GM19043 (cell line): ENCODE measurements around the gene HIF1A.
"Not testable (repeated sequence)": the region's sequence is repeated elsewhere in the genome, so short reads cannot be mapped to it uniquely, and the experiment has no call there.

Source experiments
- ATAC-seq: cut with Tn5 transposase; IDR thresholded peaks from one replicate; pipeline ENCODE4 v1.9.1; 2021; ENCODE audit warnings: low read depth; ENCODE audit not compliant: unreplicated experiment

HIF1A gene

GRCh38 chr14:61744238-61744637, 48.9 kb downstream of the HIF1A start:
- no peak for ATAC-seq

GRCh38 chr14:61746346-61746745, 51.0 kb downstream of the HIF1A start:
- not testable (repeated sequence) for ATAC-seq

- no peak for ATAC-seq
Measured at GRCh38 chr14:61746881-61747280, 51.6 kb downstream of the HIF1A start.

DNA sequence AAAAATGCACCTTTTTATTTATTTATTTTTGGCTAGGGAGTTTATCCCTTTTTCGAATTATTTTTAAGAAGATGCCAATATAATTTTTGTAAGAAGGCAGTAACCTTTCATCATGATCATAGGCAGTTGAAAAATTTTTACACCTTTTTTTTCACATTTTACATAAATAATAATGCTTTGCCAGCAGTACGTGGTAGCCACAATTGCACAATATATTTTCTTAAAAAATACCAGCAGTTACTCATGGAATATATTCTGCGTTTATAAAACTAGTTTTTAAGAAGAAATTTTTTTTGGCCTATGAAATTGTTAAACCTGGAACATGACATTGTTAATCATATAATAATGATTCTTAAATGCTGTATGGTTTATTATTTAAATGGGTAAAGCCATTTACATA, 52.0 kb downstream of the HIF1A start:
- ATAC-seq = no peak

DNA sequence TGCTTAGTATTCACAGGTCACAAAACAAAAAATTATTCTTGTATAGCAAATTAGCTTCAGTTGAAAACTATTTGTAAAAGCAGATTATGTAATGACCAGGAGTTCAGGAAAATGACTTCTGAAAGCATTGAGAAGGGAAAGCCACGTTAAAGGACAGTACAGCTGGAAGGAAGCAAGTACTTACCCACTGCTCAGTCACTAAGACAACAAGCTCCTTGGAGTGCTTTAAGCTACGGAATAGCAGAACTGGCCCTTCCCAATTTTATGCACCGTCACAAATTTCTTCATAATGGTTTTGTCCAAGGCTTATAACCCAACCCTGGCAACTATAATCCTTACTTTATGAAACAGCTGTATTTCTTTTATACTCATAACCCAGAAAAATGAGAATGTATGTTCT, 54.0 kb downstream of the HIF1A start:
- no peak for ATAC-seq

GRCh38 chr14:61749867-61750266, 54.6 kb downstream of the HIF1A start:
- no peak for ATAC-seq

DNA sequence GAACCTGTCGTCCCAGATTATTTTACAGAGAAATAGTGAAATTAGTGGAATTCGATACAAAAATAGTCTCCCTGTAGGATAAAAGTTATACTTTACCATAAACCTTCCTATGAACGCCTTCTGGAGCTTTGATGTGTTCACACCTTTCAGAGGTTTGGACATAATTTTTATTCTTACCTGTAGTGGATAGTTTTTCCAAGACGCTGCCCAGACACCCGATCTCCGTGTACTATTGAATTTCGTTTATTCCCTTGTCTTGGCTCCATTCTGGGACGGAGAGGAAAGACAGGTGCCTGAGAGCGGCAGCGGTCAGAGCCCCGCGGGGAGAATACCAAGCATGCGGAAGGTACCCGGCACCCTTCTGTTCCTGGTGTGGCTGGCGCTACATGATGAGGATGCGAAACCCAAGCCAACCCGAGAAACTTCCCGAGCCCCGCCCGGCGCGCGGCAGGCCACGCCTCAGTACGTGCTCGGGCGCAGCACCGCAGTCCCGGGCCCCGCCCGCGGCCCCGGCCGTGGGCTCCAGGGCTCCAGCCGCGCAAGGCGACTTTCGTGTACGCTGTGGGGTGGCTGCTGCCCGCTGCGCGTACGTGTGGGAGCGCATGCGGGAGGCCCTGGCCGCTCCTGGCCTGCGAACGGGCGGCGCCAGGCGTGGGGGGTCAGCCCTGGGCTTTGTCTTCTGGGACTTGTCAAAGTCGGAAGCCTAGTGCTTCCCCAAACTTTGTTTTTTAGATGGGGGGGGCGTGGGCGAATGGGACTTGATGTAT, 55.6 kb downstream of the HIF1A start:
- peak; percentile 86 for ATAC-seq

- no peak for ATAC-seq
Measured at GRCh38 chr14:61751475-61751989, 56.2 kb downstream of the HIF1A start.

DNA sequence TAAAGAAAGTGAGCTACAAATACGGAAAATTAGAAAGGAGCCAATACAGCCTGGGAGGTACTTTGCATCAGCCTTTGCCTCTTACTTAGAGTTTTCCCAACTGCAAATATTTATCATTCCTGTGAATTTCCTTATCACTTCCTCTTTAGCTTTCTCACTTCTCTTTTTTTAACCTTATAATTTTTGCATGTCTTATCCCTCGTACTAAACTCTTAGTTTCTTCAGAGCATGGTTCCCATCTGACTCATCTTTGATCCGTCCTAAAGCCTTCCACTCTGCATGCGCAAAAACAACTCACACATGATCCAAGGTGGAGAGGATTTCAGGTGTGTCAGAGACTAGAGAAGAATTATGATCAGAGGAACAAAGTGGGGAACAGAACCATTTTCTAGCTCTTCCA, 57.3 kb downstream of the HIF1A start:
- peak; percentile 51 for ATAC-seq

DNA sequence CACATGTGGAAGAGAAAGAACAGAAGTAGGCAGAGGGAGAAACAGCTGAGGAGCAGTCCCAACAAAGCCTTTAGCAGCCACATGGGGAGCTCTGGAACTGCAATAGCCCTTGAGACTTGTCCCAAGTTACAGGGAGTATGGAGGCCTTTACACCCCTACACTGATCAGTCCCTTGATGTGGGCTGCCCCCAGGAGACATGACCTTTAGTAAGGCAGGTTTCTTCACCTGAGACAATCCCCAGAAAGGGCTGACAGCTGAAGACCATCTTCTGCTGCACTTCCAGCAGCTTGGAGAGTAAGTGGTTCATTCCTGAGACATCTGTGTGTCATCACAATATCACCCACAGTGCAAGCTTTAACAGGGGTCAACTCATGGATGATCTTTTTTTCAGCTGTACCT, 58.3 kb downstream of the HIF1A start:
- ATAC-seq = no peak

DNA sequence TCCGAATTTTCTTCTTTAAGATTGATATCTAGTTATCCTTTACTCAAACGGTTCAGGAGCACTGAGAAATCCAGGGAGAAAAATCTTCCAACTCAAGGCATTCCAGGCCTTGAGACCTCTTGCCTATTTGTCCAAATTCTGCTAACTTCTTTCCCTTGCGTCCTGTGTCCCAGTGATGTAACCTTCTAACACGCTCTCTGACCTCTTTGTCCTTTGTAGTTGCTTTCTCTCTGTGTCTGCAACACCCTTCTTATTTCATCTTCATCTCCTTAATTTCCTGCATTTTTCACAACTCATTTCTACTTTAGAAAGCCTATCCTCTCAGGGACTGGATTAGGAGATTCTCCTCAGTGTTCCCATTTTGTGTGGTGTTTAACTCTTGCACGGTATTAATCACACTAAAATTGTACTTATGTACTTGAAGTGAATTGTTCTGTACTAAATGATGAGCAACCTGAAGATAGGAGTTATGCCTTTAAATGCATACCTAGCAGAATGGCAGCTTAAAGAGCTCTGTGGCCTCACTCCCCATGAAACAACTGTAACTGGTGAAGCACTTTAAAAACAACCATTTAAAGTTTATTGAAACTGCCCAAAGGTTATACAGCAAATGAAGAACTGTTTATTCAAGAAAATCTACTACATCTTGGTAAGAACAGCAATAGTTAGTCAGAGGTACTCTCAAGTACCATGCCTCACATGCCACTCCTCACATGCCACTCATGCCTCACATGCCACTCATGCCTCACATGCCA, 59.5 kb downstream of the HIF1A start:
- ATAC-seq = no peak

GRCh38 chr14:61755382-61755742, 60.0 kb downstream of the HIF1A start:
- ATAC-seq = not testable (repeated sequence)

- ATAC-seq = no peak
Measured at GRCh38 chr14:61756135-61756534, 60.8 kb downstream of the HIF1A start.

DNA sequence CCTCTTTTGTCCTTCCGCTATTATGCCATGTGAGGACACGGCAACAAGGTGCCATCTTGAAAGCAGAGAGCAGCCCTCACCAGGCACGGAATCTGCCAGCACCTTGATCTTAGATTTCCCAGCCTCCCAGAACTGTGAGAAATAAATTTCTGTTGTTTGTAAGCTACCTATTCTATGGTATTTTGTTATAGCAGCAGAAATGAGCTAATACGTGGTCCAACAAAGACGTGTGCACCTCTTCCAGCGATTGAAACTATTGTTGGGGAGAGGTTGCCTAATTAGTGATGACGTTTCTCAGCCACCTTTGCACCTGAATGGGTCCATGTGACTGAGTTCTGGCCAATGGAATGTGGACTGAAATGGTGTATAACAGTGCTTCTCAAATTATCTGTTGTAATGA, 64.6 kb downstream of the HIF1A start:
- ATAC-seq = no peak

DNA sequence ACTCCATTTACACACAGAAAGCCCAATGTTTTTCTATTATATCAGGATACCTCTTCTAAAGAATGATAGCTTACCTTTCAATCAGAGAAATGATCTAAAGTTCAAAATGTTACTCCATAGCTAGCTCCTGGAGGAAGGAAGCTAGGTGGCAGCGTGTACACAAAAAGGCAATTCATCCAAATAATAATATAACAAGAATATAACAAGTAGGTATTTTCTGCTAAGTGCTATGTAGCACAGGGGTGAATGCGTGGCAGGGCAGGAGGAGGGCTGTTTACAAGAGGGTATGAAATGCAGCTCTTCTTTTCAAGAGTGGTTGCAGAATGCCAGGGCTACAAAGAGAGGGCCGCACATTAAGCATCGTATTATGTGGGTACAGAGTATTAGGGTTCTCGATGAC, 66.2 kb downstream of the HIF1A start:
- ATAC-seq = peak; percentile 3

GRCh38 chr14:61761959-61762786, 66.9 kb downstream of the HIF1A start, which contains the start of gene SNAPC1:
Gene SNAPC1, plus strand, starts transcription at chr14:61762420. Its CDS starts 41 bp downstream, at chr14:61762461.
- ATAC-seq = peak; percentile 96

DNA sequence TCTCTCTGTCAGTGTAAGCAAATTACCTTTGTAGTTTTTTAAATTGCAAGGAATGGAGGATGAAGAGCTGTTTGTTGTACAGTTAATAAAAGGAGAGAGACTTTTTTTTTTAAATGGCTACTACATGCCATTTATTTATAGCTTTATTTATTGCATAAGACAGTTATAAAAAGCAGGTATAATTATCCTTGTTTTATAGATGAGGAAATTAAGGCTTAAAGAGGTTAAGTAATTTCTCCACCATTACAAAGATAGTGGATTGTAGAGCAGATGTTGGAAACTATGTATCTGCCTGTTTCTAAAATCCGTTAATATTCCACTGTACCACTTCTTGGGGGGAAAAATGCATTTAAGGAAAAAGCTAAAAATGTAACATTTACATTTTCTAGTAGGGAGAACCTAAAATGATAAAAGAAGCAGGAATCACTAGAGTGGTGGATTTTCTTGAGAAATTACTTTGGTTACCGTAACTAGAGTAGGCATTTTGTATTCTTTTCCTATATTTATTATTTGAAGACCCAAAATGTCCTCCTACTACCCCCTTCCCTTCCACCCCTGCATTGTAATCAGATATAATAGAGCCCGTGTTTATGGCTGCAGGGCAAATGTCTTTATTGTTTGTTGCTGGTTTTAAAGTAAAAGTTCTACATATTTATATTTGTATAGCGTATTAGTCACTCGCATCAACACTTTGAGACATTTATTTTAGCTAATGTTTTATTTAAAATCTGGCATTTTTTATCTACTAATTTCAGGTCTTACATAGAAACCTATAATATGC, 69.2 kb downstream of the HIF1A start:
- ATAC-seq = no peak

DNA sequence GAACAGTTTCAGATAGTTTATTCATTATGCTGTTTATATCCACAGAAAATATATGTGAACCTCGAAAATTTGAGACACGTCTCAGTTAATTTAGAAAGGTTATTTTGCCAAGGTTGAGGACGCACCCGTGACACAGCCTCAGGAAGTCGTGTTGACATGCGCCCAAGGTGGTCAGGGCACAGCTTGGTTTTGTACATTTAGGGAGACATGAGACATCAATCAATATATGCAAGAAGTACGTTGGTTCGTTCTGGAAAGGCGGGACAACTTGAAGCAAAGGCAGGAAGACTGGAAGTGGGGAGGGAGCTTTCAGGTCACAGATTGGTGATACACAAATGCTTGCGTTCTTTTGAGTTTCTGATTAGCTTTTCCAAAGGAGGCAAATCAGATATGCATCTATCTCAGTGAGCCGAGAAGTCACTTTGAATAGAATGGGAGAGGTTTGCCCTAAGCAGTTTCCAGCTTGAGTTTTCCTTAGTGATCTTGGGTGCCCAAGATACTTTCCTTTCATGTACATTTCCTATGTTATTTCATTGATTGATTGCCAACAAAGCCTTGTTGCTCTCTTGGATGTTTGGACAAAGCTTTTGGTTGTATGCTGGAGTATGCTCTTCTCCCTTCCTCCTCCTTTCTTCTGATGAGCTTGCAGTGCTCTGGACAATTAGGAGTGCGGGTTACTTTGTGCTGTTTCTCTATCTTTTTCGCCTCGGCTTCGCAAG, 70.1 kb downstream of the HIF1A start:
- no peak for ATAC-seq

GRCh38 chr14:61766151-61766550, 70.8 kb downstream of the HIF1A start:
- no peak for ATAC-seq

DNA sequence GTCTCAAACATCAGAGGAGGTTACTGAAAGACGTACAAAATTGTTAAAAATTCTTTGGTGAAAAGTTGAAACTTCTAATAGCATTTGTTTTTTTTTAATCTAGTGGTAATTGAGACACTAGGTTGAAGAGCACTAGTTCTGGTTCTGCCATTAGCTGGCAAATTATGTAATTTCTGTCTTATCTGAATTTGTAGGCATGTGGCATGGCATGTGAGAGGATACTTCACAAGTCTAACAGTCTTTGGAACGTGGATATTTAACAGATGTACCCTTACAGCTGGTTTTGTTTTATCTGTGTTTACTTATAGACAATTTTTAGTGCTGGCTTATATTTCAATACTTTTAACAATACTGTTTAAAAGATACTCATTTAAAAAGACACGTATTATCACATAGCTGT, 72.9 kb downstream of the HIF1A start:
- ATAC-seq = no peak
